Testis (tissue), 2 donors: ENCODE measurements around the gene CCM2.

ENCODE experiments used
- POLR2A ChIP-seq: fragments of 450-650 bp; IDR thresholded peaks from one replicate; pipeline ENCODE4 v1.6.1; 2017; ENCODE audit warnings: antibody characterized with exemption, mild to moderate bottlenecking, moderate library complexity
- TF ChIP-seq, protein P1 (sequence below), 3 experiments: fragments of 450-650 bp in 2 of 3; fragments of 200-600 bp in 1 of 3; sonication (generic) in 1 of 3; IDR thresholded peaks; one replicate each; pipeline ENCODE4 v1.5.1; 2016 to 2019; ENCODE audit warnings: antibody characterized with exemption in 3 of 3, mild to moderate bottlenecking in 2 of 3, moderate library complexity in 1 of 3

DNA sequence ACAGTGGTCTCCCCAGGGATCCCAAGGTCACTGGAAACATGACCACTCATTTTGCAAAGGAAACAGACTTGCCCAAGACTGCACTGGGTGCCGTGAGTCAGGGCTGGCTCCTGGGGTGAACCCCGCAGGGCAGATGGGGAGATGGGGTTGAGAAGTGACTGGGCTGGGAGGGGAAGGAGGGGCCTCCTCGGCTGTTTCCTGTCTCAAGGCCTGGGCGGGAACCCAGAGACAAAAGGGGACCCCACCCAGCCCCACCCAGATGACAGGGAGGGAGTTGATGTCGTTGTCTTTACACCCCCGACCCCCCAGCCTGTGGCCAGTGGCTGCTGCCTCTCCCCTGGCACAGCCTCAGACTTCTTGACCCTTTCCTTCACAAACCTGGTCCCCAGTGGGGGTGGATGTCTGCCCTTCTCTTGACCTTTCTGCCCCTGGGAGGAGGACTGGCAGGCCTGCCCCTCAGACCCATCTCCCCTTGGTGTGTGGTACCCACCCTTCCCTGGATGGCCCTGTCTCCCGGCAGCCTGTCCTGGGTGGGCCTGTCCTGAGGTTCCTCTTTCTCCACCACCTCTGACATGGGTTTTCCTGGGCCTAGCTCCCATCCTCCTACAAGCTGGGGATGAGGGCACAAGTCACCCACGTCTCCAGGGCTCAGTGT is 22.6 kb upstream of the CCM2 start:
- TF ChIP-seq, protein P1, sequence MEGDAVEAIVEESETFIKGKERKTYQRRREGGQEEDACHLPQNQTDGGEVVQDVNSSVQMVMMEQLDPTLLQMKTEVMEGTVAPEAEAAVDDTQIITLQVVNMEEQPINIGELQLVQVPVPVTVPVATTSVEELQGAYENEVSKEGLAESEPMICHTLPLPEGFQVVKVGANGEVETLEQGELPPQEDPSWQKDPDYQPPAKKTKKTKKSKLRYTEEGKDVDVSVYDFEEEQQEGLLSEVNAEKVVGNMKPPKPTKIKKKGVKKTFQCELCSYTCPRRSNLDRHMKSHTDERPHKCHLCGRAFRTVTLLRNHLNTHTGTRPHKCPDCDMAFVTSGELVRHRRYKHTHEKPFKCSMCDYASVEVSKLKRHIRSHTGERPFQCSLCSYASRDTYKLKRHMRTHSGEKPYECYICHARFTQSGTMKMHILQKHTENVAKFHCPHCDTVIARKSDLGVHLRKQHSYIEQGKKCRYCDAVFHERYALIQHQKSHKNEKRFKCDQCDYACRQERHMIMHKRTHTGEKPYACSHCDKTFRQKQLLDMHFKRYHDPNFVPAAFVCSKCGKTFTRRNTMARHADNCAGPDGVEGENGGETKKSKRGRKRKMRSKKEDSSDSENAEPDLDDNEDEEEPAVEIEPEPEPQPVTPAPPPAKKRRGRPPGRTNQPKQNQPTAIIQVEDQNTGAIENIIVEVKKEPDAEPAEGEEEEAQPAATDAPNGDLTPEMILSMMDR (IDR thresholded peaks at IDR 0.05), result no peak
- TF ChIP-seq POLR2A, result no peak
